HG03571 (cell line): ENCODE measurements around the gene APOBR.
"Not testable (repeated sequence)": the region's sequence is repeated elsewhere in the genome, so short reads cannot be mapped to it uniquely, and the experiment has no call there.

Experiments
- ATAC-seq: cut with Tn5 transposase; IDR thresholded peaks from one replicate; pipeline ENCODE4 v1.9.1; 2021; ENCODE audit not compliant: unreplicated experiment

The APOBR gene

GRCh38 chr16:28494121-28494851, at the start of gene APOBR:
Gene APOBR (plus strand): TSS chr16:28494643. CDS start chr16:28494682, 39 bp downstream.
- ATAC-seq: peak; percentile 37

- not testable (repeated sequence) for ATAC-seq
Observed at GRCh38 chr16:28446388-28446787, 48.1 kb upstream of the APOBR start.

DNA sequence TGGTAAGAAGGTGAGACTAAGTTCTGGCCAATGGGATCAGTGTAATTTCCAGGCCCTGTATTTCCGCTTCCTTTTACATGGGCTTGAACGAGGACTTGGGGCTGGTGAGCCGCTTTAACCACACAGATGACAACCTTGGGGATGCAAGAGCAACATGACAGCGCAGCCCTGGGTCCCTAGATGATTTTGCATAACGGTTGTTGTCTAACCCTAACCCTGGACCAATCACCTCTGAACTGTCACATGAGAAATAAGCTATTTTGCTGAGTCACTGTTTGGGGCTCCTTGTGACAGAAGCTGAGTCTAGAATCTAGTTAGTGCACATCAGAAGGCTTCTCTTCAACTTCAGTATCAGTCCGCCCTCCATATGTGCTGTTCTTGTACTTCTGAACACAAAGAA, 47.4 kb upstream of the APOBR start:
- not testable (repeated sequence) for ATAC-seq

- no peak for ATAC-seq
Observed at GRCh38 chr16:28473714-28474265, 20.7 kb upstream of the APOBR start.

DNA sequence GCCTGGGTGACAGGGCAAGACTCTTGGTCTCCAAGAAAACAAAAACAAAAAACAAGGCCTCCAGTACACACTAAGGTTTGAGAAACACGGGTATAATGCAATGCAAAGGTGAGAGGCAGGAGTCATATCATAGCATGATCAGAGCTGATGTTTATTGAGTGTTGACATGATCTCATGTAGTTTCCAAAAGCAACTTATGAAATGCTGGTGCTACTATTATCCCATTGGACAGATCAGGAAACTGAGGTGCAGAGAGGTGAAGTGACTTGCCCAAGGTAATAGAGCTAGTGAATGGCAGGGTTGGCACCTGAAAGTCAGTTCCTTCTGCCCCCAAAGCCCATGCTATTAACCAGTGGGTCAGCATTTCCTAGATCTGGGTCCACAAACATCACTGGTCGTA, 19.2 kb upstream of the APOBR start:
- no peak for ATAC-seq

- ATAC-seq: no peak
Observed at GRCh38 chr16:28477311-28477920, 17.0 kb upstream of the APOBR start.

DNA sequence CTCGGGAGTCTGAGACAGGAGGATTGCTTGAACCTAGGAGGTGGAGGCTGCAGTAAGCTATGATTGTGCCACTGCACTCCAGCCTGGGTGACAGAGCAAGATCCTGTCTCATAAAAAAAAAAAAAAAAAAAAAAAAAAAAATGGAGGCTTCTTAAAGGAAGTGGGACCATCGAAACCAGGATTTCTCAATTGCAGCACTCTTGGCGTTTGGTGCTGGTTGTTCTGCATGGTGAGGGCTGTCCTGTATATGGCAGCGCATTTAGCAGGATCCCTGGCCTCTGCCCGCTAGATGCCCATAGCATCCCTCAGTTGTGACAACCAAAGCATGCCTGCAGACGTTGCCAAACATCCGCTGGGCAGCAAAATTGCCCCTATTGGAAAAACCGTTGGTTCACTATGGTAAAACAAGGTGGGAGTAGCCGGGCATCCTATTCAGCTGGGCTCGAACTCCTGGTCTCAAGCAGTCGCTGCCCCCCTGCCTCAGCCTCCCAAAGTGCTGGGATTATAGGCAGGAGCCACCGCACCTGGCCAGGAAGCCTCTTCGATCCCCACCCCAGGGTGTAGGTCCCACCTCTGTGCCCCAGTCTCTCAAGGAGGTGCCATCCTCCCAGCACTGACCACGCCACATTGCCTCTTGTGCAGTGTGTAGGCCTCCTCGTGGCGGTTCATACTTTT, 15.8 kb upstream of the APOBR start:
- ATAC-seq: no peak

DNA sequence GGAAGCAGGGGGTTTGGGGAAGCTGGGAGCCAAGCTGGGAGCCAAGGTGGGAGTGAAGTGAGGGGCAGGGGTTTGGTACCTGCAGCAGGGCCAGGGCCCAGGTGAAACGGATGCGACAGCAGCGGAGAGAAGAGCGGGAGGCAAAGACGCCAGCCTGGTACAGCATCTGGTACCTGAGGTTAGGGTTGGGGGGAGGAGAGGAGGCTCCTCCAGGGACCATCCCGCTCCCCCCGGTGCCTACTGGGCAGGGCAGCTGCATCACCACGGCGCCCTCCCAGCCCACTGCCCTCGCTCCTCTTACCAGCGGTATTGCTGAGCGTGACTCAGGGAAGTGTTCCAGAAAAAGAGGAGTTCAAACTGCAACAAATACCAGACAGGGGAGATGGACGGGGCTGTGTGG, 12.4 kb upstream of the APOBR start:
- no peak for ATAC-seq

DNA sequence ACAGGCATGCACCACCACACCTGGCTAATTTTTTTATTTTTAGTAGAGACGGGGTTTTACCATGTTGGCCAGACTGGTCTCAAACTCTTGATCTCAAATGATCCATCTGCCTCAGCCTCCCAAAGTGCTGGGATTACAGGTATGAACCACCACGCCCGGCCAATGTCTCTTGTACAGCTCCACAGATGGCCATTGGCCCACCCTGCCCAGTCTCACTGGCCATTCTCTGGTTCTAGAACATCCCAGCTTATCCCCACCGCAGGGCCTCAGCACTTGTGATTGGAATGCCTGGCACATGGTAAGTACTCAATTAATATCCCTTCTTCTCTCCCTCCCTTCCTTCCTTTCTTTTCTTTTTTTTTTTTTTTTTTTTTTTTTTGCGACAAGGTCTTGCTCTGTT, 11.1 kb upstream of the APOBR start:
- not testable (repeated sequence) for ATAC-seq

- ATAC-seq: no peak
Observed at GRCh38 chr16:28486266-28486665, 8.2 kb upstream of the APOBR start.

DNA sequence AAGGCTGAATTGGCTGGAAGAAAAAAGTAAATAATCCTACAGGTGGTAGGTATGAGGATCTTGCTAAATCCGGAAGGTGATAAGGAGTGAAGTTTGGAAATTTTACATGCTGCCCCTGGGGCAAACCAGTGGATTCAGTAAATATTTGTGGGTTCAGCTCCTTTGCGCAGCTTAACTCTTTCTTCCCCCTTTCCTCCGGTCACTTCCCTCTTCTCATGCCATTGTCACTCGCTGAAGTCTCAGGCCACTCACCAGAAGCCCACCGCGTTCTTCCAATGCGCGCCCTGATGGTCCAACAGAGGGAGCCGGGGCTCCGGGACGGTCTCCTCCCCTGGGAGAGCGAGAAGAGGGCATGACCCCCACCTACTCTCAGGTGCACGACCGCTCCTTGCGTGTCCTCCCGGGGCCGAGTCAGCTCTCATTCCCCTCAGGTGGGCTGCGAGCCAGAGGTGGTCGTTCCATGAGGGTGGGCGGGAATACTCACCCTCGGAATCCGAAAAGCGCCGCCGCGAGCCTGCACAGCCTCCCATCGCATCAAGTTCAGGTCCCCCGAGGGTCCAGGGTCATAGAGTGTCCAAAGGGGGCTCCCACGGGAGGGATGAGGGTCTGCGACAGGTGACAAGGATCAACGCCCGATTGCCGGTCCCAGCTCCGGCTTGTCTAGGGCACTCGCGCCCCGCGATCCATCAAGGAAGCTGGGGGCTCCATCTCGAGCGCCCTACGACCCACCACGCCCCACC, 3.0 kb upstream of the APOBR start:
- ATAC-seq: peak; percentile 6

DNA sequence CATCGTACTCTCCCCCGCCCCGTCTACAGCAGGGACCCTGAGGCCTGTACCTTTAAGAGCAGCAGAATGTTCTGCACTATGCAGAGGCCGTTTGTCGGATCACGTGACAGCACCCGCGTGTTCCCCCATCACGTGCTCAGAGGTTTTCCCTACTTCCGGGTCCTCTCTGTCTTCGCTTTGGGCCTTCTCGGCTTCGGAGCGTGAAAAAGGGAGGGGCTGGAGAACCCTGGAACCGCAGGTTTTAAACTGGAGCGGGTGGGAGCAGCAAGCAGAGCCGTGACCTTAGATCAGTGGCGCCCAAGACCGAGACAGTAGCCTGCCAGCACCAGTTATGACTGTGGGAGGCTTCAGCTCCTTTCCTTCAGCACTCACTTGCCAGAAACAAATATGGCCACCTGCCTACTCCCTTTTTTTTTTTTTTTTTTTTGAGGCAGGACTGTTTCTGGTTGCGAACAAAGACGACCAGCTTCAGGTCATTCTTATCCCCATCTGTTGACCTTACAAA, 2.4 kb upstream of the APOBR start, which contains the start of gene CLN3:
Gene CLN3, minus strand, starts transcription at position 105 of the 505 bp plus-strand sequence. CDS start 315 bp downstream, outside the sequence.
- ATAC-seq: peak; percentile 68

DNA sequence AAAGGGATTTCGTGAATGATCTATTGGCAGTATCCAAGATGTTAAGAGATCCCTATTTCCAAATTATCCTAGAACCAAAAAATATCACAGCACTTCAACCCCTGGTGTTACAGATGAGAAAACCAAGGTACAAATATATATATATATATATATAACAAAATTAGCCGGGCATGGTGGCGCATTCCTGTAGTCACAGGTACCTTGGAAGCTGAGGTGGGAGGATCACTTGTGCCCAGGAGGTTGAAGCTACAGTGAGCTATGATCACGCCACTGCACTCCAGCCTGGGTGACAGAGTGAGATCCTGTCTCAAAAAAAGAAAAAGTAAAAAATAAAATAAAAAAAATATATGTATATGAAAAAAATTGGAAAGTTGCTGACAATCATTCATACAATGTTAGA, 1.9 kb upstream of the APOBR start:
- no peak for ATAC-seq

- ATAC-seq: no peak
Observed at GRCh38 chr16:28495098-28495793, 803 bp downstream of the APOBR start.

GRCh38 chr16:28495795-28496749, 1.6 kb downstream of the APOBR start:
- no peak for ATAC-seq

- ATAC-seq: no peak
Observed at GRCh38 chr16:28496844-28497243, 2.4 kb downstream of the APOBR start.

DNA sequence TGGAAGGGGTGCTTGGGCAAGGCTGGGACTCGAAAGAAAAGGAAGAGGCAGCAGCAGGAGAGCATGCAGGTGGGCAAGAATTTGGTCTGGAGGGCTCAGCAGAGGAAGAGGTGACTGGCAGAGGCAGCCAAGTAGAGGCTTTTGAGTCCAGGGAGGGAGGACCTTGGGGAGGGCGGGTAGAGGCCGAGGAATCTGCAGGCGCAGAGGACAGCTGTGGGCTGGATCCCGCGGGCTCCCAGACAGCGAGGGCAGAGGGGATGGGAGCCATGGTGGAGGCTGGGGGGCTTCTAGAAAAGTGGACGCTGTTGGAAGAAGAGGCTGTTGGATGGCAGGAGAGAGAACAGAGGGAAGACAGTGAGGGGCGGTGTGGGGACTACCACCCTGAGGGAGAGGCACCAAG, 2.9 kb downstream of the APOBR start:
- no peak for ATAC-seq

DNA sequence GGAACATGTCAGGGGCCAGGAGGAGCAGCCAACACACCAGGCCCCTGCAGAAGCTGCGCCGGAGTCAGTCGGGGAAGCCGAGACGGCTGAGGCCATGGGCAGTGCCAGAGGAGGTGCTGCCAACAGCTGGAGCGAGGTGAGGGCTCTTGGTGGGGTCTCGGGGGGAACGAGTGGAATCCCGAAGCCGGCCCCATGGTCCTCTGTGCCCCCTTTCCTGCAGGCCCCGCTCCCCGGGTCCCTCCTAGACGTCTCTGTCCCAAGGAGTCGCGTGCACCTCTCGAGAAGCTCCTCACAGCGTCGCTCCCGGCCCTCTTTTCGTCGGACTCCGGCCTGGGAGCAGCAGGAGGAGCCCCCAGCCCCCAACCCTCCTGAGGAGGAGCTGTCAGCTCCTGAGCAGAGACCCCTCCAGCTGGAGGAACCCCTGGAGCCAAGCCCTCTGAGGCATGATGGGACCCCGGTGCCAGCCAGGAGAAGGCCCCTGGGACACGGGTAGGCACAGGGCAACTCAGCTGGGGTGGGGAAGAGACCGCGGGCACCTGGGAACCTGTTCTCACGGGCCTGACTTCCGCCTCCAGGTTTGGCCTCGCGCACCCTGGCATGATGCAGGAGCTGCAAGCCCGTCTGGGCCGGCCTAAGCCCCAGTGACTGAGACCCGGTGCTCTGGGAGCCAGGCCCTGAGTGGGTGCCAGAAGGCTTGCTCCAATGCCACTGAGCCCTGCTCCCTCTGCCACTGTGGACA, 3.6 kb downstream of the APOBR start:
- no peak for ATAC-seq
